HG02763 (cell line): Measurements from ENCODE around the gene ANKRD6.
A peak's percentile ranks its signal among the peaks of the same experiment; 100 is the strongest.
"Not testable (repeated sequence)": the region's sequence is repeated elsewhere in the genome, so short reads cannot be mapped to it uniquely, and the experiment has no call there.

Experiments
- ATAC-seq: cut with Tn5 transposase; IDR thresholded peaks from one replicate; pipeline ENCODE4 v1.9.1; 2021; ENCODE audit warnings: mild to moderate bottlenecking, moderate library complexity; ENCODE audit not compliant: unreplicated experiment

The ANKRD6 gene

GRCh38 chr6:89591745-89592144 lies 158.8 kb downstream of the ANKRD6 start:
- ATAC-seq, result no peak

- ATAC-seq, result peak; percentile 78
Measured at GRCh38 chr6:89596056-89596455, 163.1 kb downstream of the ANKRD6 start.

- ATAC-seq, result no peak
Measured at GRCh38 chr6:89596484-89596883, 163.5 kb downstream of the ANKRD6 start.

- ATAC-seq, result no peak
Measured at GRCh38 chr6:89597372-89597771, 164.4 kb downstream of the ANKRD6 start.

- no peak for ATAC-seq
Measured at GRCh38 chr6:89597988-89598387, 165.0 kb downstream of the ANKRD6 start.

DNA sequence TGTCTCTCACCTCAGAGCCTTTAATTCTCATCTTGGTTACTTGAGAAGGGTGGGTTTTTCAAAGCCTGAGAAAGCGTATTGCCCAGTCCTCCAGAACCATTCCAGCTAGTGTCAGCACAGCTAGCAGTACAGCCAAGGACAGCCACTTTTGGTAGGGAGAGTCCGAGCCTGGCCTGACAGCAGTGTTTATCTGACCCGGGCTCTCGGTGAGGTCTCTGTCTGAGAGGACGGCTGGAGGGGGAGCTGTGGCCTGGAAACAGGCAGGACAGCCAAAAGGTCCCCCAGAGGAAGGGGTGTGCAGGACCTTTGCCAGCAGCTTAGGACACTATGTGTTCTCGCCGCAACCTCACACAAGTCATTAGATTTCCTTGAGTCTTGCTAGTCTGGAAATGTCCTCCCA lies 166.8 kb downstream of the ANKRD6 start:
- no peak for ATAC-seq

GRCh38 chr6:89602166-89602565 lies 169.2 kb downstream of the ANKRD6 start:
- ATAC-seq, result no peak

DNA sequence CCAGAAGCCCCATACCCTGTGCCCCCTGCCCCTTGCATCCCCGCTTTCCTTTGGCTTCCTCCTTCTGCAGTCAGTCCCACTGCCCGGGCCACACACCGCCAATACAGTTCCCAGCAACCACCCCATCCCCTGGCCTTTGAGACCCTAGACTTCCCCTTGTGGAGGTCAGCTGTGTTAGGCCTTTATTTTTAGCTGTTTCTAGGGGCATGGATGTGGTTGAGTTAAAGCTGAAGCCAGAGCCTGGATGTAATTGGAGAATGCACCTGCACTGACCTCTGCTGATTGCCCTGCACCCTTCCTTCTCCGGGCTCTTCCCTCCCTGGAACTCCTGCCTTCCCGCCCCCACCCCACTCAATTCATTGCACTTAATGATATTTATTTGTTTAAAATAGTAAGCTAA lies 171.7 kb downstream of the ANKRD6 start:
- ATAC-seq, result no peak

DNA sequence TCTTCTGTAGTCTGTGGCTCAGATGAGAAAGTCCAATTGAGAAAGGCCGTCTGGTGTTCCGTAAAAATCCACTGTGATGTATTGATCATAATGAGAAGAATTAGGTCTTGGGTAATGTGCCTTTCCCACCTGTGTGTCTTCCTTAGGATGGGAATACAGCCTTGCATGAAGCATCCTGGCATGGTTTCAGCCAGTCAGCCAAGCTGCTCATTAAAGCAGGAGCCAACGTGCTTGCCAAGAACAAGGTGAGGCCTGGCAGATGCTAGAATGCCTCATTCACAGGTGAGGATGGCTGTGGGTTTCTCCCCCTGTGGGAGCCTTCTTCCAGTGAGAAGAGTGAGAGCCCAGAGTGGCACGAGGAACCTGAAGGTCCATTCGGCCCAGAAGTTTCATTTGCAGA lies 172.9 kb downstream of the ANKRD6 start:
- ATAC-seq, result no peak

DNA sequence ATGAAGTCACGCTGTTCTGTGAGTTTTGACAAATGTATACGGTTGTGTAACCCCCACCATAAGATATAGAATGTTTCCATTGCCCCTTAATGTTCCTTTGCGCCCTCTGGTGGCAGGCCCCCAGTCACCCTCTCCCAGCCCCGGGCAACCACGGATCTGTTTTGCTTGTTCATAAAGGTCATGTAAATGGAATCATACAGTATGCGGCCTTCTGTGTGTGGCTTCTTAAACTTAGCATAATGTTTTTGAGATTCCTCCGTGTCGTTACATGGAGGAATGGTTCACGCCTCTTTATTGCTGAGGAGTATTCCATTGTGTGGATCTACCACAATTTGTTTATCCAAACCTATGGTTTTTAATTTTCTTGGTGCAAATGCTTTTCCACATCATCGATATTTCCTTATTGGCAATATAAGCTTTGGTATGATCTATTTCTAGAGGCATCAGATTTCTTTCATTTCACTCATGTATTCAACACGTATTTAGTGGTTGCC lies 177.2 kb downstream of the ANKRD6 start:
- ATAC-seq, result no peak

GRCh38 chr6:89611666-89612065 lies 178.7 kb downstream of the ANKRD6 start:
- ATAC-seq, result no peak

GRCh38 chr6:89612121-89612520 lies 179.2 kb downstream of the ANKRD6 start:
- no peak for ATAC-seq

DNA sequence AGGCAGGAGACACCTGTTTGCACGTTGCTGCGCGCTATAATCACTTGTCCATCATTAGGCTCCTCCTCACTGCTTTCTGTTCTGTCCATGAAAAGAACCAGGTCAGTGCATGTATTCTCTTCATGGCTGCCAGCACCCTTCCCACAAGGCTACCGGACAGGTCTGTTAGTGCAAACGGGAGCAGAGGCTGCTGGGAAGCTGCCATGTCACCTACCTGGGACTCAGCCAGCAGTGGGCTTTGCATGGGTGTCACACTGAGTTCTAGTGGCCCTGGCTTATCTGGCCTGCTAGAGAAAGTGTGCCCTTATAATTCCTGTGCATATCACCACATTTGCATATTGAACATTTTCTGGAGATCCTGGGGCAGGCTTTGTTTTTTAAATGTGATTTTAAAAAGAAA lies 180.8 kb downstream of the ANKRD6 start:
- ATAC-seq, result no peak

- no peak for ATAC-seq
Measured at GRCh38 chr6:89615882-89616281, 182.9 kb downstream of the ANKRD6 start.

DNA sequence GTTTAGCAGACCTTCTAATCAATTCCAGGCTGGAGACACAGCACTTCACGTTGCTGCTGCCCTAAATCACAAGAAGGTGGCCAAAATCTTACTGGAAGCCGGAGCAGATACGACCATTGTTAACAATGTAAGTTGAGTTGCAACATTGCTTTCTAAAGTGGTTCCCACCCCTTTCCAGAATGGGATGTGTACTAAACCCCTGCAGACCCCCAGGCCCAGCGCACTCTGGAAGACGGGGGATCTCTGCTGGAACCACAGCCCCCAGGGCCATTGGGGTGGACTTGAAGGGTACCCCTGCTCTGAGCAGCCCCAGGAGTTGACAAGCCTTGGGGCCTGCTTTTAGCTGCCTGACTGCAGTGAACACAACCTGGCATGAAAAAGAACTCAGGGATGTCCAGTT lies 183.6 kb downstream of the ANKRD6 start:
- no peak for ATAC-seq

DNA sequence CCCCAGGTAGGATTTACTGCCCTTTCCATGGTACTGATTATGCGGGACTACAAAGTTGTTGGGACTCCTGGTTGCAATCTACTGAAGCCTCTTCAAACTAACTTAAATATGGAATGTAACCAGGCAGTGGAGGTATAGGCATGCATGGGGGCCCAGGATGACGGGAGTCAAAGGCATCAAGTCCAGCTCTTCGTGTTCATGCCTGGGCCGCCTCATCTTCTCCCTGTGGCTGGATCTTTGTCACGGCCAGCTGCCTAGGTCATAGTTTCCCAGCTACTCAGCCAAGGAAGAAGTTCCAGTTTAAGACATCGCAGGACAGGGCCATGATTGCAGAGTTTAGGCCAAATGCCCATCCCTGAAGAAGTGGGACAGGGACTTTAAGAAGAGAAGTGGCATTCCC lies 185.1 kb downstream of the ANKRD6 start:
- ATAC-seq, result no peak

- no peak for ATAC-seq
Measured at GRCh38 chr6:89619567-89619966, 186.6 kb downstream of the ANKRD6 start.

GRCh38 chr6:89623749-89624148 lies 190.8 kb downstream of the ANKRD6 start:
- no peak for ATAC-seq

GRCh38 chr6:89630488-89630887 lies 197.5 kb downstream of the ANKRD6 start:
- no peak for ATAC-seq

DNA sequence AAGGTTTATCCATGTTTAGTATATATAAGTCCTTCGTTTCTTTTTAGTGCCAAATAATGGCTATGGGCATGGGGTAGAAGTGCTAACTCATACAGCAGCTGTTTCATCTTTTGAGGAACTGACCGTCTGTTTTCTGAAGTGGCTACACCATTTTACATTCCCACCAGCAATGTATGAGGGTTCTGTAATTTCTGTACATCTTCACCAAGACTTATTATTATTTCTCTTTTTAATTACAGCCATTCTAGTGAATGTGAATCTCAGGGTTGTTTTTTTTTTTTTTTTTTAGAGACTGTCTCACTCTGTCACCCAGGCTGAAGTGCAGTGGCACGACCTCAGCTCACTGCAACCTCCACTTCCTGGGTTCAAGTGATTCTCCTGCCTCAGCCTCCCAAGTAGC lies 203.5 kb downstream of the ANKRD6 start:
- not testable (repeated sequence) for ATAC-seq

GRCh38 chr6:89637960-89638319 lies 205.0 kb downstream of the ANKRD6 start:
- no peak for ATAC-seq

DNA sequence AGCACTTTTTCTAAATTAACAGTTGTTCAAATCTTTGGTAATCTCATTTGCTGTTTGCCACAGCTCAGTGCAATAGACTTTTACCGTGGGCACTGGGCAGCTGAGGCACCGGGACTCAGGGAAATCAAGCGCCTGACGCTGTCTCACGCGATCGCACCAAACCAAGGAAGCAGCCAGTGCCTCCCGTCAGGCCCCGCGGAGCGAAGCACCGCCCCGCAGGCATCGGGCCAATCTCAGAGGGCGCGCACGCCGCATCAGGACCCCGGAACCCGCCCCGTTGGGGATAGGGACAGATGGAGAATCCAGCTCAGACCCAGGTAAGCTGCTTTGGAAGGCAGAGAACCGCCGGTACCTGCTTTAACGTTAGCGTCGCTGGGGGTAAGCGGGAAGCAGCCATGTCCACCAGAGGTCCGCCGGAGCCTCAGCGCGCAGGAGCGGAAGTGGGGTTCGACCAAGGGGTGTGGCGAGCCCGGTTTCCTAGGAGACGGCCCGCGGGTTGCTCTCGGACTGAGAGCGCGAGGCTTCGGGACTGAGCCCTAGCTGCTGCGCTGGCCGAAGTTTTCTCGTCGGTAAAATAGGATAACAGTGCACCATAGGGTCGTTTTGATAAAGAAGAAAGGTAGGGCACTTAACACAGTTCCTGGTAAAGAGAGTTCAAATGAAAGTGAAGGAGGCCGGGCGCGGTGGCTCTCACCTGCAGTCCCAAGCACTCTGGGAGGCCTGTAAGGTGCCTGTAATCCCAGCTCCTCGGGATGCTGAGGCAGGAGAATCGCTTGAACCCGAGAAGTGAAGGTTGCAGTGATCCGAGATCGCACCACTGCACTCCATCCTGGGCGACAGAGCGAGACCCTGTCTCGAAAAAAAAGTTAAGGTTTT lies 205.6 kb downstream of the ANKRD6 start, which contains the start of gene LYRM2:
Gene LYRM2, minus strand, starts transcription at position 428 of the 876 bp plus-strand sequence. Its CDS starts 31 bp downstream, at position 397.
- ATAC-seq, result peak; percentile 98

- no peak for ATAC-seq
Measured at GRCh38 chr6:89640804-89641203, 207.9 kb downstream of the ANKRD6 start.
